ENCODE measurements around the gene PDE1A. TPM values are rescaled to one million over a fixed set of nuclear protein-coding genes. Genes with fewer than 3 reads are reported as not detected.

PDE1A gene
- total and polyA plus RNA-seq, 12 donors: 4.0 to 17.4 (median 5.8) TPM

- Histone ChIP-seq H3K9me3 (replicated peaks in 1 of 3) (peaks cover 0 to 4% (median 0%) of the 10 kb centered on the region in 3 donors), H3K27ac (no peak overlapping the region), H3K27me3 (no peaks in the 10 kb centered on the region), H3K4me3 (no peak overlapping the region), H3K36me3 (replicated peaks in 1 of 2) (no peaks in the 10 kb centered on the region), H3K4me1 (replicated peaks in 1 of 2) (no peaks in the 10 kb centered on the region)
- intact Hi-C loops (cut with DNase I): loop anchor here (5.0 to 10.0 kb wide), 2 partner anchors 465 to 468 kb away; no protein-coding TSS in a partner anchor
- no peak for DNase-seq
- TF ChIP-seq CTCF (IDR thresholded peaks at IDR 0.05): no peak
Measured at GRCh38 chr2:182187130-182187529, 239.7 kb downstream of the PDE1A start.

- intact Hi-C loops (cut with DNase I): loop anchor here (5.0 to 10.0 kb wide), 2 partner anchors 466 to 469 kb away; no protein-coding TSS in a partner anchor
- no peaks in the 10 kb centered on the region for H3K27me3 ChIP-seq
- TF ChIP-seq POLR2A (IDR thresholded peaks at IDR 0.05) (no peak), CTCF (IDR thresholded peaks at IDR 0.05) (peak; percentile 68 to 88 (median 84))
- no peak overlapping the region for H3K27ac ChIP-seq
- WGBS, 4 donors: 27 to 32% (median 29%) methylated on average over 4 of the region's 4 CpGs
- no peaks in the 10 kb centered on the region for H3K36me3 ChIP-seq (replicated peaks in 1 of 2)
- H3K9me3 ChIP-seq (replicated peaks in 1 of 3): peaks cover 0 to 4% (median 0%) of the 10 kb centered on the region in 3 donors
- H3K4me1 ChIP-seq (replicated peaks in 1 of 2): no peaks in the 10 kb centered on the region
- no peak overlapping the region for H3K4me3 ChIP-seq
- no peak for DNase-seq
Measured at GRCh38 chr2:182186132-182186735, 240.6 kb downstream of the PDE1A start.

- no peak overlapping the region for H3K27ac ChIP-seq
- no peaks in the 10 kb centered on the region for H3K36me3 ChIP-seq (replicated peaks in 1 of 2)
- intact Hi-C loops (cut with DNase I): loop anchor here in 1 of 2 donors (10.0 kb wide), 1 partner anchor 472 kb away; no protein-coding TSS in a partner anchor
- DNase-seq: no peak
- peaks cover 0 to 4% (median 0%) of the 10 kb centered on the region in 3 donors for H3K9me3 ChIP-seq (replicated peaks in 1 of 3)
- H3K4me1 ChIP-seq (replicated peaks in 1 of 2): no peaks in the 10 kb centered on the region
- TF ChIP-seq CTCF (IDR thresholded peaks at IDR 0.05): no peak
- no peak for TF ChIP-seq POLR2A (IDR thresholded peaks at IDR 0.05)
- H3K27me3 ChIP-seq: no peaks in the 10 kb centered on the region
- 30 to 47% (median 33%) methylated on average over 2 of the region's 2 CpGs for WGBS, 4 donors
- no peak overlapping the region for H3K4me3 ChIP-seq
Measured at GRCh38 chr2:182182436-182182835, 244.4 kb downstream of the PDE1A start.

- 82 to 84% (median 83%) methylated on average over 1 to 3 of the region's 3 CpGs; no CpG with 5 or more reads in 1 of the 4 donors for WGBS, 4 donors
- Histone ChIP-seq H3K4me1 (replicated peaks in 1 of 2) (no peaks in the 10 kb centered on the region), H3K36me3 (replicated peaks in 1 of 2) (no peaks in the 10 kb centered on the region), H3K9me3 (replicated peaks in 1 of 3) (peaks cover 0 to 4% (median 0%) of the 10 kb centered on the region in 3 donors), H3K27me3 (no peaks in the 10 kb centered on the region), H3K27ac (no peak overlapping the region), H3K4me3 (no peak overlapping the region)
- no peak for DNase-seq
- intact Hi-C loops (cut with DNase I): loop anchor here in 1 of 2 donors (10.0 kb wide), 1 partner anchor 473 kb away; no protein-coding TSS in a partner anchor
- TF ChIP-seq CTCF (IDR thresholded peaks at IDR 0.05) (no peak), POLR2A (IDR thresholded peaks at IDR 0.05) (no peak)
Measured at GRCh38 chr2:182181381-182181780, 245.5 kb downstream of the PDE1A start.

All from adrenal gland (tissue), 12 donors.